ENCODE data around the gene SMTN. TPM values are rescaled to one million over a fixed set of nuclear protein-coding genes. Genes with fewer than 3 reads are reported as not detected.
A peak's percentile ranks its signal among the peaks of the same experiment; 100 is the strongest.
"Not testable (repeated sequence)": the region's sequence is repeated elsewhere in the genome, so short reads cannot be mapped to it uniquely, and the experiment has no call there.

SMTN gene
- 93.6 and 118 TPM in 2 replicates for total RNA-seq

- DNase-seq (ENCODE audit: low read depth, low spot score), result peak; percentile 63
Observed at GRCh38 chr22:31080848-31081649, at the start of gene SMTN. Gene SMTN (plus strand): TSS chr22:31081318. CDS start chr22:31083259, 1,941 bp downstream.

GRCh38 chr22:31036671-31037550 is 44.2 kb upstream of the SMTN start:
- DNase-seq (ENCODE audit: low read depth, low spot score), result no peak

GRCh38 chr22:31038686-31039085 is 42.4 kb upstream of the SMTN start:
- DNase-seq (ENCODE audit: low read depth, low spot score), result no peak

GRCh38 chr22:31039393-31039792 is 41.7 kb upstream of the SMTN start:
- no peak for DNase-seq (ENCODE audit: low read depth, low spot score)

GRCh38 chr22:31040542-31041398 is 40.3 kb upstream of the SMTN start:
- no peak for DNase-seq (ENCODE audit: low read depth, low spot score)

GRCh38 chr22:31044262-31044861 is 36.8 kb upstream of the SMTN start:
- DNase-seq (ENCODE audit: low read depth, low spot score), result no peak

GRCh38 chr22:31045900-31046538 is 35.1 kb upstream of the SMTN start:
- no peak for DNase-seq (ENCODE audit: low read depth, low spot score)

DNA sequence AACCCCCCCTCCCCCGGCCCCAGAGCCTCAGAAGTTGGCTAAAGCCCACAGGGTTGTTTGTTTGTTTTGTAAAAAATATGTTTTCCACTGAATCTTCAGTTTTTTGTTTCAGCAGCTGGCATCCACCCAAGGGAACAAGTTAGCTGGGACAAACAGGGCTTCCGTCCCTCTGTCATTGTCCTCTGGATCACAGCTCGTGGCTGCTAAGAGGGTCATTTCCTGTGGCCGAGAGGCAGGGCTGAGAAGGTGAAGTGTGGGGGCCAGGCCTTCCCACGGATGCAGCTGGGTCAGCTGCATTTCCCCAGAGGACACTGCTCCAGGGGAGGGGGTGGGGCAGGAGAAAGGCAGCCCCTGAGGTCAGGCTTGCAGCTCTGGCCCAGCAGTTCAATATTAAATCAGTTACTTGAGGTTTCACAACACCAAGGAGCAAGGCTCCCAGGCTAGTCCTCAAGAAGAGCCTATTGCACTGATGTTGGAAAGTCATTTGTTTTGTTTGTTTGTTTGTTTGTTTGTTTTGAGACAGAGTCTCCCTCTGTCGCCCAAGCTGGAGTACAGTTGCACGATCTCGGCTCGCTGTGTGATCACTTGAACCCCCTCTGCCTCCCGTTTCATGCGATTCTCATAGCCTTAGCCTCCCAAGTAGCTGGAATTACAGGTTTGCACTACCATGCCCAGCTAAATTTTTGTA is 34.4 kb upstream of the SMTN start:
- DNase-seq (ENCODE audit: low read depth, low spot score), result peak; percentile 75

GRCh38 chr22:31048570-31048969 is 32.5 kb upstream of the SMTN start:
- no peak for DNase-seq (ENCODE audit: low read depth, low spot score)

DNA sequence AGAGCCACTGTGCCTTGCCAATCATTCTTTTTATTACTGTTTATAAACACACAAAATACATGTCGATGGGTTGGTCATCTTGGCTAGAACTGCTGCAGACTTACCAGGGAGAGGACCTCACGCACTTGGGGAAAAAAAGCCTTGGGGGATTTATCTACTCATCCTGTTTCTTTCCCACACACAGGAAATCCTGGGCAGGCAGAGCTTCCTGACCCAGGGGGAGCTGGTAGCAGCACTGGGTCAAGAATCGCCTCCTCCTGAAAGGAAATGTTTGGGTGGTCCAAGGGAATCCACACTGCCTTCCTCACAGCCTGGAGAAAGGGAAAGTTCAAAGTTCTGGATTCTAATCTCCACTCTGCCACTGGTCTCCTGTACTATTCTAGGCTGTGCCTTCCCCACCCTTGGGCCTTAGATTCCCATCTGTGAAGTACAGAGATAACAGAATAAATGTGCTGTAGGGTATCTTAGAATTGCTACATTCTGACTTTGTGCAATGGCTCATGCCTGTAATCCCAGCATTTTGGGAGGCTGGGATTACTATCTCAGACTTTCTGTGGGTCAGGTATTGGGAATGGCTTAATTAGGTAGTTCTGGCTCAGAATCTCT is 31.2 kb upstream of the SMTN start:
- DNase-seq (ENCODE audit: low read depth, low spot score), result no peak

DNA sequence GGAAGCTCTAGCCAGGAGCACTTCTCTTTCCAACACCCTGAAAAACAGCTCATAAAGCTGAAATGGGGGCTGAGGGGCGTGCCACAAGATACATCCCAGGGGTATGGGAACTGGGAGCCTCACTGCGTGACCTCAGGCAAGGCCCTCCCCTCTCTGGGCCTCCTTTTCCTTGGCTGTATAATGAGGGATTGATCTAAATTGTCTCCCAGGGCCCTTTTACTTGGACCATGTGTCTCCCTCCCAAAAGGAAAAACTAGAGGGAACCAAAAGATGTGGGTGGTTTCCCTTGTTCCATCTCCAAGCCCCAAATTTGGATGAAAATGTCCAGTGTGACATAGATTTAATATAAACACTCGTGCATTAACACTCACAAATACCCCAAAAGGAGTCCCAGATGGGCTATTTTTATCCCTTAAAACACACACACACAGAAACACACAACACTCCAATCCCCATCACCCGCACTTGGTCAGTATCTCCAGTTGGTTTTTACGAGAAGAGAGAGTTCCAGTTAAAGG is 25.9 kb upstream of the SMTN start:
- no peak for DNase-seq (ENCODE audit: low read depth, low spot score)

DNA sequence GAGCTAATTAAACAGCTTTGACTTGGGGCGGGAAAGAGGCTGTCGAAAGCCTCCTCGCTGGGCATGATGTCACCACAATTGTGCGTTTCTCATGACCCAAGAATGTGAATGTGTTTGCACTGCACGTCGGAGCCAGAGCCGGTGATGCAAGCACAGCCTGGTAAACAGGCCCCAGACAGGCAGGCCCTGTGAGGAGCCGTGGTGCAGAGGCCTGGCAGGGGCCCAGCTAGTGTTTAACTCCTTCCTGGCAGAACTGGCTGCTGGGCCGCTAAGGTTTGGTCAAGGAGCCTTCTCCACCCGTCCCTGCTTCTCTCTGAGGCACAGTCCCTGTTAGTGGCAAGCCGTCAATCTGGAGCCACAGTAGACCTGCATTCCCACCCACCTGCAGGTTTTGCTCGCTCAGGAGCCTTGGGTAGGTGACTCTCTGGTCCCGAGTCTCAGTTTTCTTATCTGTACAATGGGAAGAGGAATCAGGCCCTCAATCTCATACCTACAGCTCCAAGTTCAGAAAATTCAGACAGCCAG is 25.4 kb upstream of the SMTN start:
- DNase-seq (ENCODE audit: low read depth, low spot score), result peak; percentile 53

DNA sequence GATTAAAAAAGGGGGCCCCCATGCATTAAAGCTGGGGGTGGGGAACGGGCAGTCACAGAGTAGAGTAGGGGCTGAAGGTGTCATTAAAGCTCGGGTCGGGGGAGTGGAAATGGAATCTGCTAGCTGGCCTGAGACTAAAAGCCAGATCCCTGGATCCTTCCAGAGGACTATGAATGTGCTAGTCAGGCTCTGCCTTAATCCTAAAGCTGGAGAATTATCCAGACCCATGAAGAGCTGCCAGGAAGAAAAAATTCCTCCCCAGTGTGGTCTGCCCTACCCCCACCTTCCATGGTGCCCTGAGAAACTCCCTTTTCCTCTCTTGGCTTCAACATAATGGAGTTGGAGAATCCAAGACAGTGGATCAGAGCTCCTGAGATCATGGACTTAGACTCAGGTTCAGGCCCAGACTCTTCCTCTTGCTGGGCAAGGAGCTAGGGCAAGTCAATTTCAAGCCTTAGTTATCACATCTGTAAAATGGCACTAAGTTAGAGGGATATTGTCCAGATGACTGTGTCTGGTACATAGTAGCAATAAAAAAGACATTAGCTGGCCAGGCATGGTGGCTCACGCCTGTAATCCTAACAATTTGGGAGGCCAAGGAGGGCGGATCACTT is 24.0 kb upstream of the SMTN start:
- DNase-seq (ENCODE audit: low read depth, low spot score), result no peak

DNA sequence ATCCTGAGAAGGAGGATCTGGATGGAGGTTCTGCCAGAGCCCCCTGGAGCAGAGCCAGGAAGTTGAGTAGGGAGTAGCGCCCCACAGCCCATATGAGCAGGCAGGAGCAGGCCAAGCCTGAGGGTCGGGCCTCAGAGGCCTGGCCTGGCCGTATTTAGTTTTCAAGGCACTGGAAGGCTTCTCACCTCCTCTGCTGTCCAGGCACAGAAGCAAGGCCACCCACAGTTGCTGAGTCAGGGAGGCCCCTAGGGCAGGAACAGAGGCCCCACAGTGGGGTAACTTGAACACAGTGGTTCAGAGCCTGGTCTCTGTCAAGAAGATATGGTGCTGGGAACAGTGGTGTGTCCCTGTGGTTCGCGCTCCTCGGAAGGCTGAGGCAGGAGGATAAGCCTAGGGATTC is 21.5 kb upstream of the SMTN start:
- not testable (repeated sequence) for DNase-seq (ENCODE audit: low read depth, low spot score)

DNA sequence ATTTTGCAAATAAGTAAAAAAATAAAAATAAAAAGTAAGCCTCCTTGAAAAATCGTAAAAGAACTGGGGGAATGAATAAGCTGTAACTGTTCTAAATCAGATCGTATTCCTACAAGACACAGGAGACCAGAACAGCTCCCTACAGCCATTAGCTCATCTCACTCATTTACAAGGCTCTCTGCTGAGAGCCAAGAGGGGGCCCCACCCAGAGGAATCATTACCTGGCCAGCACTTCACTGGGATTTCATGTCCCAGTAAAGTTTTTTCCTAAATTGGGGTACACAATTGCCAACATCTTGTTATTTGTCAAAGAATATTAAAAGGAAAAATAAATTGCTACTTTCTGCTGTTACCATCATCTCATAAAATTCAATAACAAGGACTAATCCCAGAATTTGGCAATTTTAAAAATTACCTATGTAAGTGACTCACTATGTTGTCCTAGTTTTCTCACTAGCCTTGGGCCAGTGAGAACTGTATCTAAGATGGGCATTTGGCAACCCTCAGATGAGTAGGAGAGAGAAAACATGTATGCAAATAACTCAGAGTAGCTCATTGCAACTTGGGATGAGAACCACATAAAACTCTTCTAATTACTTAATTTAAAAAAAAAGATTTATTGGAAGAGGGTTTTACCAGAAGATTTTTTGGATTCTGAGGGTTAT is 18.4 kb upstream of the SMTN start:
- DNase-seq (ENCODE audit: low read depth, low spot score), result no peak

DNA sequence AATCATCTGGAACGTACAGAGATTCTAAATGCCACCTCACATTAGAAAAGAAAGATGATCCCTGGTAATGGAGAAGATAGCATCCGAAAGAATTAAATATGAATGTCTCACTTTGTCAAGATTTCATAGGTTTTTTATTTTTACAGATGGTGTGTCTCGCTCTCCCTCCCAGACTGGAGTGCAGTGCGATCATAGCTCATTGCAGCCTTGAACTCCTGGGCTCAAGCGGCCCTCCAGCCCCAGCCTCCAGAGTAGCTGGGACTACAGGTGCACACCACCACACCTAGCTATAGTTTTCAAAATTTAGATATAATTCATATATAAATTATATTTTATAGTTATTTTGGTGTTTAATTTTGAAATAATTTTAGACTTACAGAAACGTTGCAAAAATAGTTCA is 16.7 kb upstream of the SMTN start:
- DNase-seq (ENCODE audit: low read depth, low spot score), result no peak

GRCh38 chr22:31068970-31069369 is 12.1 kb upstream of the SMTN start:
- no peak for DNase-seq (ENCODE audit: low read depth, low spot score)

- DNase-seq (ENCODE audit: low read depth, low spot score), result not testable (repeated sequence)
Observed at GRCh38 chr22:31069691-31070314, 11.3 kb upstream of the SMTN start.

All from pulmonary artery endothelial cell (primary cell).